K562 (cell line): Measurements from ENCODE around the gene ZNF106. TPM values are rescaled to one million over a fixed set of nuclear protein-coding genes. Genes with fewer than 3 reads are reported as not detected.

Experiments used
- DMBX1 ChIP-seq: fragments of 250-450 bp; sonication (Bioruptor Pico); IDR thresholded peaks from 2 replicates; pipeline ENCODE4 v1.8.0; 2022; ENCODE audit warnings: inconsistent platforms, mild to moderate bottlenecking, moderate library complexity, borderline replicate concordance
- KDM1A ChIP-seq, 2 experiments: fragments of 450-650 bp; IDR thresholded peaks; 2 replicates each; pipeline ENCODE4 v1.6.1; 2016; ENCODE audit warnings: mild to moderate bottlenecking in 2 of 2
- MEIS2 ChIP-seq: fragments of 450-650 bp; IDR thresholded peaks from 2 replicates; pipeline ENCODE4 v1.6.1; 2014; ENCODE audit warnings: mild to moderate bottlenecking; ENCODE audit not compliant: partially characterized antibody
- MGA ChIP-seq: fragments of 450-650 bp; IDR thresholded peaks from 2 replicates; pipeline ENCODE4 v1.6.1; 2016; ENCODE audit warnings: mild to moderate bottlenecking, moderate library complexity
- NRF1 ChIP-seq, 2 experiments: fragments of 450-650 bp; IDR thresholded peaks in 1 of 2; conservative IDR thresholded peaks in 1 of 2; 2 replicates each; pipeline ENCODE4 v1.6.1; 2014; ENCODE audit warnings: mild to moderate bottlenecking in 2 of 2
- RBM17 ChIP-seq: fragments of 200-400 bp; formaldehyde crosslinking; IDR thresholded peaks from 2 replicates; pipeline ENCODE4 v1.6.1; 2017; ENCODE audit warnings: low read depth, mild to moderate bottlenecking, low read length, borderline replicate concordance
- SRF ChIP-seq, 2 experiments: fragments of 250-450, 450-650 bp in 1 of 2; sonication (Bioruptor Pico) in 1 of 2; sonication (generic) in 1 of 2; formaldehyde crosslinking; IDR thresholded peaks; 2 replicates each; pipeline versions ENCODE4 v1.5.0 to v1.5.1; 2020 to 2022; ENCODE audit warnings: mild to moderate bottlenecking in 1 of 2, missing genetic modification reagents in 1 of 2
- SRSF9 ChIP-seq: fragments of 200-400 bp; formaldehyde crosslinking; IDR thresholded peaks from 2 replicates; pipeline ENCODE4 v1.6.1; 2017; ENCODE audit warnings: low read depth, low read length, borderline replicate concordance
- U2AF2 ChIP-seq: fragments of 200-400 bp; formaldehyde crosslinking; optimal IDR thresholded peaks from 2 replicates; pipeline ENCODE3; 2017; ENCODE audit warnings: low read depth, mild to moderate bottlenecking, low read length
- ZNF778 ChIP-seq: fragments of 450-650 bp; formaldehyde crosslinking; IDR thresholded peaks from 2 replicates; pipeline ENCODE4 v1.4.0; 2020; ENCODE audit warnings: mild to moderate bottlenecking, moderate library complexity
- polyA plus RNA-seq, 8 experiments: library from polyadenylated mRNA; depleted of rRNA in 4 of 8; stranded (reverse) in 5 of 8; unstranded in 3 of 8; fragments of >200 nt; fragmentation: Nextera tagmentation in 2 of 8; fragmentation: Illumina TruSeq in 1 of 8; extraction: Ambion mirVana in 2 of 8; extraction: Trizol in 1 of 8; gene quantifications; 2 replicates each; pipeline versions ENCODE4 v1.2.1 to v1.2.3, GENCODE V29; 2011 to 2014; ENCODE audit warnings: inconsistent platforms in 1 of 8, missing spikeins in 1 of 8
- total RNA-seq, 7 experiments: library from RNA; depleted of rRNA in 6 of 7; stranded (reverse); fragments of >200 nt in 6 of 7; fragmentation: Illumina TruSeq in 2 of 7; extraction: Trizol in 2 of 7; gene quantifications; 2 replicates each; pipeline versions ENCODE4 v1.2.1 to v1.2.3, GENCODE V29; 2011 to 2021; ENCODE audit warnings: low replicate concordance in 1 of 7
- TF ChIP-seq, protein P1 (sequence below), 2 experiments: fragments of 450-650 bp; IDR thresholded peaks; 2 replicates each; pipeline ENCODE4 v1.6.1; 2016
- TF ChIP-seq, protein P2 (sequence below): sonication (generic); formaldehyde crosslinking; IDR thresholded peaks from 2 replicates; pipeline ENCODE4 v1.8.1; 2023; ENCODE audit warnings: mild to moderate bottlenecking, missing genetic modification reagents

The ZNF106 gene
- total and polyA plus RNA-seq, 9 of the 15 experiments (the other 6 are each of a cell fraction or from before 2014, with no cell fraction given), result 14.4 to 55.3 (median 33.7) TPM

DNA sequence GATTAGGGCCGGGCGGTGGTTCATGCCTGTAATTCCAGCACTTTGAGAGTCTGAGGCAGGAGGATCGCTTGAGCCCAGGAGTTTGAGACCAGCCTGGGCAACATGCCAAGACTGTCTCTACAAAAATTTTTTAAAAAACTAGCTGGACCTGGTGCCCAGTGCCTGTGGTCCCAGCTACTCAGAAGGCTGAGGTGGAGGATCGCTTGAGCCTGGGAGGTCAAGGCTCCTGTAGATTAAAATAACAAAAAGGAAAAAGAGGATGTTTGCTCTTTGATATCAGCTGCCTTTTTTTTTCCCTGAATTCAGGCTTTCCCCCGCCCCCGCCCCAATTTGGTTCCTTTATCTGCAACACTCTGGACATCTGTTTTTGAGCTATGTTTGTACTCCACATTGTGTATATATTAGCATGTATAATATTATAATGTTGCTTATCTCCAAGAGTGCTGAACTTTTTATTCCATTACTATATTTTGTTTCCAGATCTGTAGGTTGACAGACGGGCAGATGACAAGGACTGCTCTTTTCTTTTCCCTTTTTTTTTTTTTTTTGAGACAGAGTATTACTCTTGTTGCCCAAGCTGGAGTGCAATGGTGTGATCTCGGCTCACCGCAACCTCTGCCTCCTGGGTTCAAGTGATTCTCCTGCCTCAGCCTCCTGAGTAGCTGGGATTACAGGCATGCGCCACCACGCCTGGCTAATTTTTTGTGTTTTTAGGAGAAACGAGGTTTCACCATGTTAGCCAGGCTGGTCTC, 9.1 kb upstream of the ZNF106 start (continued):
- TF ChIP-seq DMBX1 (CRISPR knock-in tag), result peak; percentile 64; the same call in 1 of the 2 replicates
- no peak for TF ChIP-seq U2AF2
- TF ChIP-seq, protein P1, sequence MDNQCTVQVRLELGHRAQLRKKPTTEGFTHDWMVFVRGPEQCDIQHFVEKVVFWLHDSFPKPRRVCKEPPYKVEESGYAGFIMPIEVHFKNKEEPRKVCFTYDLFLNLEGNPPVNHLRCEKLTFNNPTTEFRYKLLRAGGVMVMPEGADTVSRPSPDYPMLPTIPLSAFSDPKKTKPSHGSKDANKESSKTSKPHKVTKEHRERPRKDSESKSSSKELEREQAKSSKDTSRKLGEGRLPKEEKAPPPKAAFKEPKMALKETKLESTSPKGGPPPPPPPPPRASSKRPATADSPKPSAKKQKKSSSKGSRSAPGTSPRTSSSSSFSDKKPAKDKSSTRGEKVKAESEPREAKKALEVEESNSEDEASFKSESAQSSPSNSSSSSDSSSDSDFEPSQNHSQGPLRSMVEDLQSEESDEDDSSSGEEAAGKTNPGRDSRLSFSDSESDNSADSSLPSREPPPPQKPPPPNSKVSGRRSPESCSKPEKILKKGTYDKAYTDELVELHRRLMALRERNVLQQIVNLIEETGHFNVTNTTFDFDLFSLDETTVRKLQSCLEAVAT (IDR thresholded peaks at IDR 0.05), result peak in 1 of 2 experiments; percentile 62; a peak in 1 of 4 replicates
- TF ChIP-seq ZNF778 (CRISPR knock-in tag), result no peak
- no peak for TF ChIP-seq MGA
- TF ChIP-seq KDM1A (IDR thresholded peaks at IDR 0.05), result peak; percentile 28 to 43; a peak in 1 of 4 replicates
- TF ChIP-seq, protein P2, sequence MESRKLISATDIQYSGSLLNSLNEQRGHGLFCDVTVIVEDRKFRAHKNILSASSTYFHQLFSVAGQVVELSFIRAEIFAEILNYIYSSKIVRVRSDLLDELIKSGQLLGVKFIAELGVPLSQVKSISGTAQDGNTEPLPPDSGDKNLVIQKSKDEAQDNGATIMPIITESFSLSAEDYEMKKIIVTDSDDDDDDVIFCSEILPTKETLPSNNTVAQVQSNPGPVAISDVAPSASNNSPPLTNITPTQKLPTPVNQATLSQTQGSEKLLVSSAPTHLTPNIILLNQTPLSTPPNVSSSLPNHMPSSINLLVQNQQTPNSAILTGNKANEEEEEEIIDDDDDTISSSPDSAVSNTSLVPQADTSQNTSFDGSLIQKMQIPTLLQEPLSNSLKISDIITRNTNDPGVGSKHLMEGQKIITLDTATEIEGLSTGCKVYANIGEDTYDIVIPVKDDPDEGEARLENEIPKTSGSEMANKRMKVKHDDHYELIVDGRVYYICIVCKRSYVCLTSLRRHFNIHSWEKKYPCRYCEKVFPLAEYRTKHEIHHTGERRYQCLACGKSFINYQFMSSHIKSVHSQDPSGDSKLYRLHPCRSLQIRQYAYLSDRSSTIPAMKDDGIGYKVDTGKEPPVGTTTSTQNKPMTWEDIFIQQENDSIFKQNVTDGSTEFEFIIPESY, result no peak
- no peak for TF ChIP-seq SRF (CRISPR knock-in tag; IDR thresholded peaks at IDR 0.05)
- no peak for TF ChIP-seq SRSF9
- TF ChIP-seq RBM17, result no peak
- peak; percentile 29 to 41; a peak in 3 of 4 replicates for TF ChIP-seq NRF1 (conservative IDR thresholded peaks at IDR 0.05 in 1 of 2, IDR thresholded peaks at IDR 0.05 in 1 of 2)
- TF ChIP-seq MEIS2, result peak; percentile 71
